ENCODE measurements around the gene USP15.

USP15 gene

DNA sequence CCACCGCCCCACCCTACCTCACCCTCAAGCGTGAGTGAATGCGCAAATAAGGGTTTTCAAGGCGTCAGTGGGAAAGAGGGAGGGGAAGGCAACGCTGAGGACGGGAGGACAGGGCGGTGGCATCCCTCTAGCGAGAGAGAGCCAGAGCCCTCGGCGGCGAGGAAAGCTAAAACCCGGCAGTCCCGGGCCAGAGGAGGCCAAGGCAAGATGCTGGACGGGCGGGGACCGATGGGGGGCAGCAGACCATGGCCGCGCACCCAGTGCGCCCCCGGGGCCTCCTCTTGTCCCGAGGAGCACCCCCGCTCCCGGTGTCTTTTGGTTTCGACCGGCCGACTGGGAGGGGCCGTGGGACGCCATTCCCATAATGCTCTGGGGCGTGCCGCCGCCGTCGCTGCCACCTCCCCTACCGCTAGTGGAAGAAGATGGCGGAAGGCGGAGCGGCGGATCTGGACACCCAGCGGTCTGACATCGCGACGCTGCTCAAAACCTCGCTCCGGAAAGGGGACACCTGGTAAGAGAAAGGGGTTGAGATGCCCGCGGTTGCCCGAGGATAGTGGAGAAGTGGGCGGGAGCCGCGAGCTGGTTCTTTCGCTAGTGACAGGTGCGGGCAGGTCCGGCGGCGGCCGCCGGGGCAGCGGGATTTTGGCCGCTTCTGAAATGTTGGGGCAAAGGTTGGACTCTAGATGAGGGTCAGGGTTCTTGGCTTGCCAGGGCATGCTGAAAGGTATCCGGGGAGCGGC is at the start of gene USP15:
TSS of gene USP15 (plus strand) at position 412 of the 740 bp plus-strand sequence. CDS start at position 423, 11 bp downstream.
- peak; percentile 86 for DNase-seq

DNA sequence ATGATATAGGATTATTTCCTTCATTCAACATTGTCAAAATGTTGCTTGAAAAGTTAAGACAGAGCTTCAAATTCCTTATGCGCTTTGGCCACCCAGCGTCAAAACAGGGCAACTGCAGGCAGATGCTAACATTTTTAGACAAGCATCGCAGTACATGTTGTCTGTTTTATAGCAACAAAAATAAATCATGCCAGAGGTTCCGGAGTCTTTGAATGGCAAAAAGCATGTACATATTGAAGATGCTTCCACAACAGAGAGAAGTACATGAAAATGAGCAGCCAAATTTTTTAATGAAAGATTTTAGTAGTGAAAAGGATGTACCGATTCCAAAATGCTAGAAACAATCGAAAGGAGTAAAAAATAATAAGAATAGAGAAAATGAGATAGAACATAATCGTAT is 49.8 kb upstream of the USP15 start:
- peak; percentile 17 for DNase-seq

DNA sequence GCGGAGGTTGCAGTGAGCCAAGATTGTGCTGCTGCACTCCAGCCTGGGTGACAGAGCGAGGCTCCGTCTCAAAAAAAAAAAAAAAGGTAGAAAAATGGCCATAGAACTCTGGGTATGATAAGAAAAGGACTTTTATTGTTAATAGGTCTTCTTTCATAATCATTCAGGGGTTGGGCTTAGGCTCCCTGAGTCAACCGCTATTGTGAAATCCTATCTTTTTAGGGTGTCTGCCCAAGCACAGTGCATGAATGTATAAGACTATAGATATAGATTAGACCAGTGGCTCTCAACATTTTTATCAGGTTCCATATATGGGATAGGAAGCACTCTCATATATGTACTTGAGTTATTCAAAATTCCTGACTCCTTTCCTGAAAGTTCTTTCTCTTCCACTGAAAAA is 48.7 kb upstream of the USP15 start:
- DNase-seq, result no peak

DNA sequence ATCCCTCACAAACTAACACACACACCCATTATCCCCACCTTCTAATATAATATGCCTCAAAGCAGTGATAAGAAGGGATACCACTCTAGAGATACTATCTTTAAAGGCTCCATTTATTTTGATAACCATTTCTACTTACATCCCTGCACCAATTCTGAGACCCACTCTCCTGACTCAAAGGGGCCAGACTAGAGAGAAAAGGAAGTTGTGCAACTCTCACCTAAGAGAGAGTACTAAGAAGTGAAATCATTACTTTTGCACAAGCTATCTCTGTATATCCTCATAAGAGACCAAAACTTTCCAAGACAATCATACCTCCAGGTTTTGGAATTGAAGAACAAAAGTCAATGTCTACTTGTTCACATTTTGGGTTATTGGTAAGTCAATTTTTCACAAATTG is 45.4 kb upstream of the USP15 start:
- DNase-seq, result no peak

DNA sequence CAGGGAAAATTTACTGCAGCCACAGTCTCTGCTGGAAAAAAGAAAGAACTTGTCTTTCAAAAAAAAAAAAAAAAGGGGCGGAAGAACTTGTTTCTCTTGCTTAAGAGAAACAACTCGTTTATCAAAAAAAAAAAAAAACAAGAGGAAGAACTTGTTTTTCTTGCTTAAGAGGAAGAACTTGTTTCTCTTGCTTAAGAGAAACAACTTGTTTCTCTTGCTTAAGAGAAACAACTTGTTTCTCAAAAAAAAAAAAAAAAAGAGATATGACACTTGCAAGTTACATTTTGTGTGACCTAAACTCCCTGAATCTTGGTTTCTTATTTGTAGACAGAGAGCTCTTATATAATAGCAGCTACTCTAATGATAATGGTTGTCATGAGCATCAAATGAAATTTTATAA is 44.7 kb upstream of the USP15 start:
- no peak for DNase-seq

DNA sequence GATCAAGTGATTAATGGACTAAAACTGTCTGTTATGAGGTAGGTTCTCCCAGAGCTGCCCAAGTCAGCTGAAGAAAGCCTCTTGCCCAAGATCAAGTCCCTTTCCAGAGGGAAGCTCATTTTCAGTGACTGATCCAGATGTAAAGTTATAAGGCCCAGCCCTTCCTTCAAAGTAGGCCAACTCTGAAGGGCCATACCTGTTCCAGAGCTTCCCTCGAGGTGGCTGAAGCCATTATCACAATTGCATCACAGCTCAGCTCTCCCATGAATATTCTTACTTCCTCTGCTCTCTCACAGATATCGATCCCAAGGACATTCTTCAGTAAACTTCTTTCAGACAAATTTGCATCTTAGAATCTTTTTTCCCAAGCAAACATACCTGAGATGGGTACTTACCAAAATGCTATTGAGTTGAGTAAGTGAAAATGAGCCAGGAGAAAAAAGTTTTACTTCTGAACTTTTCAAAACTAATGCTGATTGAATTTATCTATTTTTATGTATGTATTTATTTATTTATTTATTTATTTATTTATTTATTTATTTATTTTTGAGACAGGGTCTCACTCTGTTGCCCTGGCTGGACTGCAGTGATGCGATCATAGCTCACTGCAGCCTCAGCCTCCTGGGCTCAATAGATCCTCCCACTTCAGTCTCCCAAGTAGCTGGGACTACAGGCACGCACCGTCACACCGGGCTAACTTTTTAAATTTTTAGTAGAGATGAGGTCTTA is 42.6 kb upstream of the USP15 start:
- DNase-seq, result no peak

DNA sequence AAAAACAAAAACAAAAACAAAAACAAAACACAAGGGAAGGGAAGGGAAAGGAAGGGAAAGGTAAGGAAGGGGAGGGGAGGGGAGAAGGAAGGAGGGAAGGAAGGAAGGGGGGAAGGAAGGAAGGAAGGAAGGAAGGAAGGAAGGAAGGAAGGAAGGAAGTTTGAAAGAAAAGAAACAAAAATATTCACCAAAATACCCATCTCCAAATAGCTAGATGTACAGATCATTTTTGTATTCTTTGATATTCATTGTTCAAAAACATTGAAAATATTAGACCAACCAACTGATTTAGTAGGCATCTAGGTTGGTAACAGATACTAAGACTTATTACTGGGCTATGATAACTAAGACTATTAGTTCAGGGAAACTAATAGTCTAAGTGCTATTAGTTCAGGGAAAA is 39.1 kb upstream of the USP15 start:
- DNase-seq, result no peak

DNA sequence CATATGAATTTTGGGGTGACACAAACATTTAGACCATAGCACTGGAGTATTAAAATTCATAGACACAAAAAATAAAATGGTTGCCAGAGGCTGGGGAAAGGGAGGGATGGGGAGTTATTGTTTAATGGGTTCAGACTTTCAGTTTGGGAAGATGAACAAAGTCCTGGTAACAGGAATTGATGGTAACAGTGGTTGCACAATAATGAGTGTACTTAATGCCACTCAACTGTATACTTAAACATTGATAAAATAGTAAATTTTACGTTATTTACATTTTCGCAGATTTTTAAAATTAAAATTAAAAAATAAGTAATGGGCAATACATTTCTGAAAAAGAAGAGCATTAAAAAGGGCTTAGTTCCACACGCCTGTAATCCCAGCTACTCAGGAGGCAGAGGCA is 35.6 kb upstream of the USP15 start:
- no peak for DNase-seq

DNA sequence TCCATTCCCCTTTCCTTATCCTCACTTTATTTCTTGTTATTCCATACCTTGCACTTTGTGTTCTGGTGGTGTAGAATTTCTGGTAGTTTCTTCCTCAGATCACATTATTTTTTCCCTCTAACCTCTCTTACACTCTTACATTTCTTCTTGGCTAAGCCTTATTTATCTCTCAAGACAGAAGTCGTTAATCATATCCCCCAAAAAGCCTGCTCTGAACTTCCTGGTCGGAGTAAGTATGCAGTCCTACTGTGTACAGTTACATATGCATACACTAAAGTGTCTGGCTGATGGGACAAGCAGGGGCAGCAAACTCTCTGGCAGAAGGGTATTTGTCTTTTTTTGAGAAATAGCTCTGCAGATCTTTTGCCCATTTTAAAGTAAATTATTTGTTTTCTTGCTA is 33.1 kb upstream of the USP15 start:
- no peak for DNase-seq

DNA sequence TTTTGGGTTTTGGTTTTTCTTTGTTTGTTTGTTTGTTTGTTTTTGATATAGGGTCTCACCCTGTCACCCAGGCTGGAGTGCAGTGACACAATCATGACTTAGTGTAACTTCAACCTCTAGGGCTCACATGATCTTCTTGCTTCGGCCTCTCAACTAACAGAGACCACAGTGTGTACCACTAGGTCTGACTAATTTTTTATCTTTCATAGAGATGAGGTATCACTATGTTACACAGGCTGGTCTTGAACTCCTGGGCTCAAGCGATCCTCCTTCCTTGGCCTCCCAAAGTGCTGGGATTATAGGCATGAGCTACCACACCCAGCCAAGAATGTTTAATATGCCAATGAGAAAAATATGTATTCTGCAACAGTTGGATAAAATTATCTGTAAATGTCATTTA is 29.6 kb upstream of the USP15 start:
- DNase-seq, result no peak

DNA sequence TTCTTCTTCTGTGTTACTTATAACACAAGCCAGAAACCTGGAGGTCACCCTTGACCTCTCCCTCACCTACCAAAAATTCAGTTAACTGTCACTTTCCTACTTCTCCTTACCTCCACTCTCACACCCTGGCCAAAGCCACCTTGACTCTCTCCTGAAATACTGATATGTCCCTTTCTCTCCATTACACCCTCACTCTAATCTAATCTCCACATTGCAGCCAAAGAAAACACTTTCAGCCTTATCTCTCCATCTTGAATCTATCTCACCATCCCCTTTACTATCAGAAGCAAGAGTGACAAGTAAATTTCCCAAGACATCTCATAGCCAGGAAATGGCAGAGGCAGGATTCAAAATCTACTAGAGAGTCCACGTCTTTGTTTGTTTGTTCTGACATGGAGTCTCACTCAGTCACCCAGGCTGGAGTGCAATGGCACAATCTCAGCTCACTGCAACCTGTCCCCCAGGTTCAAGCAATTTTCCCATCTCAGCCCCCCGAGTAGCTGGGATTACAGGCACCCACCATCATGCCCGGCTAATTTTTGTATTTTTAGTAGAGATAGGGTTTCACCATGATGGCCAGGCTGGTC is 28.0 kb upstream of the USP15 start:
- no peak for DNase-seq

DNA sequence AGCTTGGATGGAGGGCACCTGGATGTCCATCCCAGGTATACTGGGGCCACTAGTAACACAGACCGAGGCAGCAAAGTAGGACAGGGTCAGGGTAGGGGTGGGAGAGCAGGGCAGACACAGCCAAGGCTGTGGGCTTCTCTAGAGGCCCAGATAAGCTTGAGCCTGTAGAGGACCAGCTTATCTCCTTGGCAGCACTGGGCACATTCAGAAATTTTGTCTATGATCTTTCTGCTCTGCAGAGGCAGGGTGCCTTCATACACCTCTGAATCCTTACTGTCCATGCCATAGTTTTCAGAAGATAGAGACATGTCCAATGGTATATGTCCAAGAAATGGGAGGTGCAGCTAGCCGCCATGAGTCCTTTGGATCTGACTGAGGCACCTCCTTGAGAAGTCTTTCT is 26.4 kb upstream of the USP15 start:
- no peak for DNase-seq

DNA sequence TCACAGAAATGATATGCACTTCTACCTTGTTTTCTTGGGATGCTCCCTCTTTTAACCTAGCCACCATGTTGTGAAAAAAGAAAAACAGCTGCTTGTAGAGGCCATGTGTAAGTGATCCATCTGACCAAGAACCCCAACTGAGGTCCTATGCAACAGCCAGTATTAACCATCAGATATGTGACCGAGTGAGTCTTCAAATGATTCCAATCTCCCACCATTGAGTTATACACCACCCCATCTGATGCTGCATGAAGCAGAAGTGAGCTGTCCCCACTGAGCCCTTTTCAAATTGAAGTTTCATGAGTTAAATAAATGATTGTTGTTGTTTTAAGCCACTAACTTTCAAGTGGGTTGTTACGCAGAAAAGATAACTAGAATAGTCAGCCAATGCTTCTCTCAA is 20.6 kb upstream of the USP15 start:
- DNase-seq, result no peak

DNA sequence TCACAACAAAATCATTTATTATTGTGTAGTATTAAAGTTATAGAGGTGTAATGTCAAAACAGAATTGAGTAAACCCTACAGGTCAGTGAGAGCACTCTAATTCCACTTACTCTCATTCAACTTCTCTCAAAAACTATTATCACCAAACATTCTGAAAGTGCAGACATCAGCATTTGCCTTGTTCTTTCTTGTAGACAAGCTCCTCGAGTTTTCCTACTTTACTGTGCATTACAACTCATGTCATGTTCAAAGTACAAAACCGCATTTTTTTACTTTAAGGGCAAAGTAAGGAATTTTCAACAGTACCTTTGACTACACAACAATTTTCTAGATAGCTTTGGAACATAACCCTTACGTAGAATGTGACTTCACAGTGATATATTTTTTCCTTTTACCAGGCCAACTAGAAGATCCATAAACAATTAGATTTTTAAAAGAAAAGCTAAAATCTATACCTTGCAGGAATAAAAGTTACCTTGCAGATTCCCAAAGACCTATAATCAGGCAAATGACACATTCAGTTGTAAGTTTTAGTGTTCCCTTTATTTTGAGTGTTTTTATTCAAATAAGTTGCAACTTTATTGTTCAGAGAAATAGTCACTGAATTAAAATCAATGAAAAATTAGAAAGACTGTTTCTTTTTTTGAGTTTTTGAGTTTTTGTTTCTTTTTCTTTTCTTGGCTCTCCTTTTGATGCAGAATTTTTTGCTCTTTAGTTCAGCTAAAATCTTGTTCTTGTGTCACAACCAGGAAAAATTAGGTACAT is 12.7 kb upstream of the USP15 start:
- no peak for DNase-seq

DNA sequence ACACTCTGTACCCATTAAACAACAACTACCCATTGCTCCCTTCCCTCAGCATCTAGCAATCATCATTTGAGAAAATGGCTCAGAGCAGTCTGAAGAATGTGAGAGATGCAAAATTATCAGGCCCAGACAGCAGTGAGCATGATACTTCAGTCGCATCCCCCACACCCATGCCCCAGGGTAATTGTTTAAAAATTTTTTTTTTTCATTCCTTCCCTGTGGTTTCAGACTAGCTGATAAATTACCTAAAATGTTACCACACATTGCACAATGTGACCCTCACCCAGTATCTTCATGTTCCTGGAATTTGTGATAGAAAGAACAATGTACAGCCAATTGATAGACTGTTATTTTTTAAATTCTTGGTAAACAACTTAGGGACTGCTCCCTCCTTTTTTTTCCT is 11.3 kb upstream of the USP15 start:
- DNase-seq, result no peak

DNA sequence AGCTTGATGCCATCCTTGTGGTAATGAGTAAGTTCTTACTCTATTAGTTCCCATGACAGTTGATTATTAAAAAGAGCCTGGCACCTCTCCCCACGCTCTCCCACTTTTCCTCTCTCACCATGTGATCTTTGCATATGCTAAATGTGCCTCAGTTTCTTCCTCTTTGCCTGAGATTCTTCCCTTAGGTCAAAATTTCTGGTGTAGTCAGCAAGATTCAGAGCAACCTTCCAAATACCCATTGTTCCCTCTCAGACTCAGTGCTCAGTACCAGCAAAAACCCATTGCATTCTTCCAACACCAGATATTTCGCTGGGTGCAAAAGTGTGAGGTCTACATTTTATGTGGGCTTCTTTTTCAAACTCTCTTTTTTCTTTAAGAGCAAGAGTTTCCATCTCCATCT is 10.8 kb upstream of the USP15 start:
- no peak for DNase-seq

DNA sequence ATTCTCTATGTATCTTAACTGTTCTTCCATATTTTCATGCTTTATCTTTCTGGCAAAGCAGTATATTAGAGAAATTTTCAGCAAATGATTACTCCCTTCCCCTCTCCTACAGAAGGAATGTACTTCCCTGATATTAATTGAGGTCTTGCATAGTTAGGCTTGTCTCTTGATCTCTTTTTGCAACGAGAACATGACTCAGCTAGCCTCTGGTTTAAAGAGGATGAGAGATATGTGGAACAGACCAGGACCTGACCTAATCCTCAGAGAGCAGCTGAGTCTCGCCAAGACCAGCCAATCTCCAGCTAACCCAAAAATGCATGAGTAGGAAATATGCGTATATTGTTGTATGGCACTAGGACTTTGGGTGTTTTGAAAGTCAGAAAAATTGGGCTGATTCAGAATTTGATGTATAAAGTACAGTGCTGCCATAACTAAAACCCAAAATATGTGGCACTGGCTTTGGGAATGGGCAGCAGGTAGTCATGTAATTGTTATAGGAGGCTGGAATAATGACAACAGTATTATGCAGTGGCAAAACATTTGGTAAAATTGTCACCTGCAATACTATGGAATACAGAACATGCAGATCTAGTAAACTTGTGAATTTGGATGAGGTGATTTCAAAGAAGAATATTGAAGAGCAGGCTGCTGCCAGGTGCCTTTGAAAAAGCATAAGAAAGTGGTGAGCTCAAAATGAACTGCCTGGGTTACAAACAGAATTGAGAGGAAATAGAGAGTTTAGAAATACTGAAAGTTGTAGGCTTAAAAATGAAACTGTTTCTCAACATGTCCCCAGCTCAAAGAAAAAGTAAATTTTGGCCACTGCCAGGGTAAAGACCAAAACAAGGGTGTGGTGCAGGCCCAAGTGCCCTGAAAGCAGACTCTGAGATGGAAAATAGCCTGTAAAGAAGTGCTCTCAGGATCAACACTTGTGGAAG is 9.3 kb upstream of the USP15 start:
- DNase-seq, result no peak

DNA sequence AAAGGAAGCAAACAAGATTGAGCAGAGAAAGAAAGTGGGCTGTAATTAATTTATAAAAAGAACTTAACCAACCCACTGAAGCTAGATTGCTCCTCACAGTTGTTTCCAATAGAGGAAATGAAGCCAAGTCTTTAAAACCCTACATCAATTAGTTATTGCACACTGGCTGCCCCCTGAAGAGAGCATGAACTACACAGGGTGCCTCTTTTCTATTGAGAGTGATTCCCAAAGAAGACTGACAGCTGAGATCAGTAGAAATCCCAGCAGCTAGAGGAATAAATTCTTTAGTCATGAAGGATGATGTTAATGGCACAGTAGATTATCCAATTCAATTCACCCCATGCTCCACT is 8.6 kb upstream of the USP15 start:
- no peak for DNase-seq

DNA sequence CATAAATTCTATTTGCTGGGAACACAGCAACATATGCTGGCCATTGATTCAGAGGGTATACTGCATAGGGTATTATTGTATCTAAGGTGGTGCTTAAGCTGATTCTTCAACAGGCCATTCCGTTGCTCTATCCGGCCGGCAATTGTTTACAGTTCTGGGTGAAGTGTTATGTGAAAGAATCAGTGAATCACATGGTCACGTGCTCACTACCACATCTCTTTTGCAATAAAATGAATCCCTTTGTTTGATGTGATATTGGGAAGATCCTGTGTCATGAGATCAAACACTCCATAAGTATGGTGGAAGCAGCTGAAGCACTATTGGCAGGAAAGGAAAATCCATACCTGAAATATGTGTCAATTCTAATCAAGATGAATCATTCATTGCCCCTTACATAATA is 7.6 kb upstream of the USP15 start:
- no peak for DNase-seq

DNA sequence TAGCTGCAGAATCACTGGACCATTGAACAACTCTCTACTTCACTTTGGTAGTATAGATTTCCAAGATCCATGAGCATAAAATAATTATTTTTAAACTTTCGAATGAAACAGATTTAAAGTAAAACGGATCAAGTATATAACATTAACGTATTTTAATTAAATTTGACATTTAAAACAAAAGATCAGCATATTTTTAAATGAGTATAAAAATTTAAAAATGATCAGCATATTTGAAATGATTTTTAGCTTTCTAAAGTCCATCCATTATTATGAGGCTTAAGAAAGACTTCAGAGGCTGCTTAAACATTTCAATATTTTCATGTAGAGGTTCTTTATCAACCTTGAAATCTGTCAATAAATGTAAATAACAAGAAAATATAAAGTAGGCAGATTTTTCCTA is 5.2 kb upstream of the USP15 start:
- DNase-seq, result no peak

DNA sequence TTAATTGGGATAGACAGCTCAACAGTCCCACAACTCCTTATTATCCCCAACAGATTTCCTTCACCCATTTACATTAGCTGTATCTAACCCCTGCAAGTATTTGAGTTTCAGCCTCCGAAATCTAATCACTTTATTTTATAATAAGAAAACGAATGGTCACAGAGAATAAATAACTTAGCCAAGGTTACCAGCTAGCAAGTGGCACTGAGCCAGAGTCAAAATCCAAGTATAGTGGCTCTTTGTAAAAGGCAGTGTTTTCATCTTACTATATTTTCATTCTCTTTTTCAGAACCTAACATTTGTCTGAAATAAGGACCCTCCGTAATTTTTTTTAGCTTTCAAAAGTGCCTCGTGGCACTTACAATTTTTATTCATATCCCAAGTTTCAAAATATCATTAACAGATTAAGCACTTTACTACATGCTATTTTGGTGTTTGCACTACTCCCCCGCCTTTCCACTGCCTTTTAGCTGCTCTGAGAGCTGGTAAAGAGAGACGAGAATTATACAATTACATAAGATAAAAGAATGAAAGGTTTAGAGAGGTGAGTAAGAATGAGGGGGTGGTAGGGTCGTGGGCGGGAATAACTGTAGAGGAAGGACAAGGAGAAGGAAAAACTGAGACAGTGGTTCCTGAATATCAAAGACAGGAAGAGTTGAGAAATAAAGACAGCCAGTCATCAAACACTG is 3.7 kb upstream of the USP15 start:
- no peak for DNase-seq

DNA sequence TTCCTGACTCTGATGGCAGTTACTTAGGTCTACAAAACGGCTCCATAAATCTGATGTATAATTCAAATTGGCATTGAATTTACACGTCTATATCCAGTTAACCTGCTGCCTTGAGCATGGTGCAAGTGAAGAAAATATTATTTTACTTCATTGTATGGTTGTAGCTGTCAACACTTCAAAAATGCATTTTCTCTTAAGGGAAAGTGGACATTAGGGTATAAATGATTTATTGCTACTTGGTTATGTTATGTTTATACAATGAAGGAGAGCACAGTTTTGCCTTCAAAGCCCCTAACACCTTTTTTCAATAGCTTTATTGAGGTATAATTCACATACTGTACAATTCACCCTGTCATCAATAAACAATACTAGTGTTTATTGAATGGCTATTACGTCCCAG is 2.0 kb upstream of the USP15 start:
- DNase-seq, result no peak

Data from NCI-H2227 treated with DMSO at 0.1 percent for 48 hours (cell line).